Osteocyte (in vitro differentiated cells): ENCODE results near the gene CSDE1. TPM values are rescaled to one million over a fixed set of nuclear protein-coding genes. Genes with fewer than 3 reads are reported as not detected.

Experiments used
- DNase-seq: peaks from one replicate; pipeline ENCODE4 v3.0.0; 2021; ENCODE audit warnings: mixed read lengths; ENCODE audit not compliant: unreplicated experiment; ENCODE audit errors: extremely low spot score
- H3K27ac Mint-ChIP-seq: one replicate; pipeline ENCODE4 v1.8.0; 2021; ENCODE audit warnings: mild to moderate bottlenecking, mixed read lengths; ENCODE audit not compliant: unreplicated experiment
- H3K27me3 Mint-ChIP-seq: one replicate; pipeline ENCODE4 v1.8.0; 2021; ENCODE audit warnings: mixed read lengths; ENCODE audit not compliant: unreplicated experiment
- H3K36me3 Mint-ChIP-seq: one replicate; pipeline ENCODE4 v1.8.0; 2021; ENCODE audit warnings: mixed read lengths; ENCODE audit not compliant: unreplicated experiment
- H3K4me1 Mint-ChIP-seq: one replicate; pipeline ENCODE4 v1.8.0; 2021; ENCODE audit warnings: mixed read lengths; ENCODE audit not compliant: unreplicated experiment
- H3K4me3 Mint-ChIP-seq: one replicate; pipeline ENCODE4 v1.8.0; 2021; ENCODE audit warnings: mild to moderate bottlenecking, moderate library complexity, mixed read lengths; ENCODE audit not compliant: unreplicated experiment
- H3K9me3 Mint-ChIP-seq: one replicate; pipeline ENCODE4 v1.8.0; 2021; ENCODE audit warnings: mixed read lengths; ENCODE audit not compliant: unreplicated experiment
- total RNA-seq: library from RNA; stranded (reverse); gene quantifications from 2 replicates; pipeline ENCODE4 v1.2.1, GENCODE V29; 2021
- TF ChIP-seq, protein P1 (sequence below): fragments of 200-600 bp; sonication (generic); IDR thresholded peaks from 2 replicates; pipeline ENCODE4 v1.5.0; 2021; ENCODE audit warnings: antibody characterized with exemption, mild to moderate bottlenecking, moderate library complexity

CSDE1 gene
- total RNA-seq, 1 donor from 2014 or later, result 499 TPM

DNA sequence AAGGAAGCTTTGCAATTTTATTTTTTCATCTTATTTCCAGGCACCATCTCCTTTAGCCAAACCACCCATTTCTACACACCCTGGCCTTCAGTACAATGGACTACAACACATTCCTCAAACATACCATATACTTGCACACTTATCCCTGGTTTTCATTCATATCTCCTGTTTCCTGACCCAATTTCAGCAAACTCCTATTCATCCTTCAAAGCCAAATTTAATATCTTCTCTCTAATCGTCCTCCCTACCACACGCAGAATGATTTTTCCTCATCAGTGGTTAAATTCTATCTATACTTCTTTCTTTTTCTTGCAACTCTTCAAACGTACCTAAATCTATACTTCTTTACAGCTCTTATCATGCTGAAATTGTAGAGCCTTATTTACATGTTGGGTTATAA lies 90.8 kb downstream of the CSDE1 start:
- TF ChIP-seq, protein P1, sequence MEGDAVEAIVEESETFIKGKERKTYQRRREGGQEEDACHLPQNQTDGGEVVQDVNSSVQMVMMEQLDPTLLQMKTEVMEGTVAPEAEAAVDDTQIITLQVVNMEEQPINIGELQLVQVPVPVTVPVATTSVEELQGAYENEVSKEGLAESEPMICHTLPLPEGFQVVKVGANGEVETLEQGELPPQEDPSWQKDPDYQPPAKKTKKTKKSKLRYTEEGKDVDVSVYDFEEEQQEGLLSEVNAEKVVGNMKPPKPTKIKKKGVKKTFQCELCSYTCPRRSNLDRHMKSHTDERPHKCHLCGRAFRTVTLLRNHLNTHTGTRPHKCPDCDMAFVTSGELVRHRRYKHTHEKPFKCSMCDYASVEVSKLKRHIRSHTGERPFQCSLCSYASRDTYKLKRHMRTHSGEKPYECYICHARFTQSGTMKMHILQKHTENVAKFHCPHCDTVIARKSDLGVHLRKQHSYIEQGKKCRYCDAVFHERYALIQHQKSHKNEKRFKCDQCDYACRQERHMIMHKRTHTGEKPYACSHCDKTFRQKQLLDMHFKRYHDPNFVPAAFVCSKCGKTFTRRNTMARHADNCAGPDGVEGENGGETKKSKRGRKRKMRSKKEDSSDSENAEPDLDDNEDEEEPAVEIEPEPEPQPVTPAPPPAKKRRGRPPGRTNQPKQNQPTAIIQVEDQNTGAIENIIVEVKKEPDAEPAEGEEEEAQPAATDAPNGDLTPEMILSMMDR, result no peak
- no peak for DNase-seq

More for the DNA sequence above, 90.8 kb downstream of the CSDE1 start:
- H3K4me3 Mint-ChIP-seq, result no peak overlapping the region
- peaks cover 12% of the 10 kb centered on the region for H3K4me1 Mint-ChIP-seq
- H3K36me3 Mint-ChIP-seq, result no peaks in the 10 kb centered on the region
- no peak overlapping the region for H3K27ac Mint-ChIP-seq
- no peaks in the 10 kb centered on the region for H3K9me3 Mint-ChIP-seq
- peaks cover 45% of the 10 kb centered on the region for H3K27me3 Mint-ChIP-seq

Other genes with a start within 250 kb of the CSDE1 start
- 32.2 and 33.3 TPM in 2 replicates for gene TRIM33, start 246.8 kb downstream of the CSDE1 start, total RNA-seq
- 36.5 and 39.3 TPM in 2 replicates for gene BCAS2, start 176.4 kb downstream of the CSDE1 start, total RNA-seq
- gene DENND2C, start 87.9 kb downstream of the CSDE1 start, total RNA-seq, result 1.6 and 2.1 TPM in 2 replicates
- gene AMPD1, start 62.4 kb downstream of the CSDE1 start, total RNA-seq, result not detected in 2 replicates
- gene NRAS, start 41.2 kb downstream of the CSDE1 start, total RNA-seq, result 35.9 TPM in 2 replicates
- 57.2 and 60.4 TPM in 2 replicates for gene SIKE1, start 22.7 kb upstream of the CSDE1 start, total RNA-seq
- gene SYCP1, start 96.9 kb upstream of the CSDE1 start, total RNA-seq, result not detected in 2 replicates